NT2/D1 (cell line): ENCODE measurements around the gene FOXP4.

Source experiments
- DNase-seq: peaks from one replicate; pipeline ENCODE4 v3.0.0-alpha.2; 2011; ENCODE audit warnings: low read depth, low spot score
- H3K27me3 ChIP-seq: 2 replicates; pipeline ENCODE4 v1.6.0; 2011; ENCODE audit warnings: mild to moderate bottlenecking; ENCODE audit not compliant: insufficient read length, insufficient read depth
- H3K36me3 ChIP-seq: 2 replicates; pipeline ENCODE4 v1.6.1; 2011; ENCODE audit warnings: mild to moderate bottlenecking, low read length, mixed read lengths; ENCODE audit not compliant: insufficient read depth, insufficient read length
- H3K4me1 ChIP-seq: 2 replicates; pipeline ENCODE4 v1.5.1; 2011; ENCODE audit not compliant: insufficient read depth, insufficient read length
- H3K4me3 ChIP-seq: 2 replicates; pipeline ENCODE4 v1.5.1; 2011; ENCODE audit warnings: low read depth; ENCODE audit not compliant: insufficient read length
- H3K9ac ChIP-seq: 2 replicates; pipeline ENCODE4 v1.6.0; 2011; ENCODE audit warnings: low read depth; ENCODE audit not compliant: insufficient read length
- H3K9me3 ChIP-seq: 2 replicates; pipeline ENCODE4 v1.5.1; 2011; ENCODE audit warnings: mild to moderate bottlenecking, low read length; ENCODE audit not compliant: insufficient read depth
- SUZ12 ChIP-seq: IDR thresholded peaks from 2 replicates; pipeline ENCODE4 v1.6.1; 2011; ENCODE audit not compliant: insufficient read length, insufficient read depth; ENCODE audit errors: extremely low read depth
- YY1 ChIP-seq: IDR thresholded peaks from 2 replicates; pipeline ENCODE4 v1.6.1; 2011; ENCODE audit not compliant: insufficient read length, insufficient read depth
- ZNF274 ChIP-seq: IDR thresholded peaks from 2 replicates; pipeline ENCODE4 v1.6.1; 2011; ENCODE audit warnings: mild to moderate bottlenecking, low read depth, low read length

Gene FOXP4

GRCh38 chr6:41541364-41541763, 4.8 kb upstream of the FOXP4 start:
- DNase-seq: no peak
- TF ChIP-seq ZNF274: no peak
- no peaks in the 10 kb centered on the region for H3K36me3 ChIP-seq
- peaks cover 81% of the 10 kb centered on the region for H3K27me3 ChIP-seq
- H3K4me1 ChIP-seq: peaks cover 8% of the 10 kb centered on the region
- H3K9me3 ChIP-seq: no peaks in the 10 kb centered on the region
- no peak overlapping the region for H3K4me3 ChIP-seq
- no peak overlapping the region for H3K9ac ChIP-seq

- Histone ChIP-seq H3K4me1 (peaks cover 5% of the 10 kb centered on the region), H3K4me3 (no peak overlapping the region), H3K27me3 (peaks cover 79% of the 10 kb centered on the region), H3K9me3 (no peaks in the 10 kb centered on the region), H3K9ac (no peak overlapping the region), H3K36me3 (no peaks in the 10 kb centered on the region)
- TF ChIP-seq SUZ12: no peak
- TF ChIP-seq YY1: no peak
- no peak for TF ChIP-seq ZNF274
- no peak for DNase-seq
Measured at GRCh38 chr6:41543087-41543486, 3.1 kb upstream of the FOXP4 start.

GRCh38 chr6:41545247-41545702, 906 bp upstream of the FOXP4 start:
- Histone ChIP-seq H3K27me3 (peaks cover 80% of the 10 kb centered on the region), H3K4me3 (peak overlapping the region; percentile 43), H3K9me3 (no peaks in the 10 kb centered on the region), H3K4me1 (peaks cover 12% of the 10 kb centered on the region), H3K36me3 (no peaks in the 10 kb centered on the region), H3K9ac (peak overlapping the region; percentile 72)
- TF ChIP-seq ZNF274 (no peak), SUZ12 (no peak), YY1 (no peak)
- no peak for DNase-seq

- Histone ChIP-seq H3K36me3 (peaks cover 7% of the 10 kb centered on the region), H3K9ac (peak overlapping the region; percentile 64), H3K4me3 (peak overlapping the region; percentile 37), H3K9me3 (no peaks in the 10 kb centered on the region), H3K4me1 (peaks cover 16% of the 10 kb centered on the region), H3K27me3 (peaks cover 80% of the 10 kb centered on the region)
- no peak for DNase-seq
- TF ChIP-seq ZNF274: no peak
- TF ChIP-seq SUZ12: no peak
- TF ChIP-seq YY1: no peak
Measured at GRCh38 chr6:41546475-41546865, 289 bp downstream of the FOXP4 start.

- H3K4me1 ChIP-seq: peaks cover 21% of the 10 kb centered on the region
- H3K27me3 ChIP-seq: peaks cover 81% of the 10 kb centered on the region
- H3K9ac ChIP-seq: peak overlapping the region; percentile 66
- peak overlapping the region; percentile 53 for H3K4me3 ChIP-seq
- TF ChIP-seq SUZ12 (no peak), ZNF274 (no peak), YY1 (no peak)
- peaks cover 9% of the 10 kb centered on the region for H3K36me3 ChIP-seq
- no peaks in the 10 kb centered on the region for H3K9me3 ChIP-seq
- no peak for DNase-seq
Measured at GRCh38 chr6:41546866-41547798, 951 bp downstream of the FOXP4 start.

- H3K9ac ChIP-seq: peak overlapping the region; percentile 66
Measured at GRCh38 chr6:41547799-41548097, 1.6 kb downstream of the FOXP4 start.

GRCh38 chr6:41548098-41548840, 2.1 kb downstream of the FOXP4 start:
- H3K9me3 ChIP-seq: no peaks in the 10 kb centered on the region
- H3K9ac ChIP-seq: peak overlapping the region; percentile 66
- no peak for DNase-seq
- H3K4me3 ChIP-seq: peak overlapping the region; percentile 53
- H3K36me3 ChIP-seq: peaks cover 12% of the 10 kb centered on the region
- H3K27me3 ChIP-seq: peaks cover 88% of the 10 kb centered on the region
- peak; percentile 87 for TF ChIP-seq SUZ12
- no peak for TF ChIP-seq YY1
- TF ChIP-seq ZNF274: no peak
- peaks cover 22% of the 10 kb centered on the region for H3K4me1 ChIP-seq

More at GRCh38 chr6:41547799-41548097, 1.6 kb downstream of the FOXP4 start:
- no peak for DNase-seq
- H3K27me3 ChIP-seq: peaks cover 86% of the 10 kb centered on the region
- H3K36me3 ChIP-seq: peaks cover 12% of the 10 kb centered on the region
- H3K4me3 ChIP-seq: peak overlapping the region; percentile 53
- peaks cover 22% of the 10 kb centered on the region for H3K4me1 ChIP-seq
- no peak for TF ChIP-seq SUZ12
- TF ChIP-seq ZNF274: no peak
- no peak for TF ChIP-seq YY1
- no peaks in the 10 kb centered on the region for H3K9me3 ChIP-seq
